OCI-LY7 (cell line): Measurements from ENCODE around the gene ADRA2B. TPM values are rescaled to one million over a fixed set of nuclear protein-coding genes. Genes with fewer than 3 reads are reported as not detected.

Experiments used
- BruUV-seq: library from RNA; stranded (reverse); fragments of 400-500 nt; replicated peaks from 2 replicates; lab custom pipeline; 2021; lab: Mats Ljungman, UMichigan
- CTCF ChIA-PET: fragments of 300-600 bp; sonication (Branson Sonifier 250); formaldehyde crosslinking; loops from one replicate; lab custom pipeline; 2022; ENCODE audit warnings: antibody characterized with exemption; ENCODE audit not compliant: unreplicated experiment; lab: Charles Lee
- POLR2A ChIA-PET: fragments of 300-600 bp; sonication (Branson Sonifier 250); formaldehyde crosslinking; loops from one replicate; lab custom pipeline; 2022; ENCODE audit warnings: antibody characterized with exemption; lab: Charles Lee
- DNase-seq: peaks from one replicate; pipeline ENCODE4 v3.0.0-alpha.2; 2015; ENCODE audit warnings: low spot score
- H2AFZ ChIP-seq: fragments of 200-600 bp; sonication (generic), shearing (Covaris generic); 2 replicates; pipeline ENCODE4 v1.6.1; 2014; ENCODE audit warnings: mild to moderate bottlenecking, antibody characterized with exemption, low read length, moderate library complexity
- H3K27ac ChIP-seq: fragments of 200-600 bp; sonication (generic); 2 replicates; pipeline ENCODE4 v1.5.1; 2014; ENCODE audit warnings: mixed run types, low read depth, mild to moderate bottlenecking, moderate library complexity, low read length, inconsistent platforms; ENCODE audit not compliant: poor library complexity, severe bottlenecking
- H3K36me3 ChIP-seq: fragments of 200-600 bp; sonication (generic); 2 replicates; pipeline ENCODE4 v1.6.1; 2014; ENCODE audit warnings: mild to moderate bottlenecking, antibody characterized with exemption, low read length, moderate library complexity, mixed read lengths; ENCODE audit not compliant: insufficient read depth
- H3K4me1 ChIP-seq: fragments of 200-600 bp; sonication (generic); 2 replicates; pipeline ENCODE4 v1.5.1; 2014; ENCODE audit warnings: mild to moderate bottlenecking, low read length; ENCODE audit not compliant: insufficient read depth, poor library complexity, severe bottlenecking
- H3K4me2 ChIP-seq: fragments of 200-600 bp; sonication (generic); 2 replicates; pipeline ENCODE4 v1.6.1; 2014; ENCODE audit warnings: mild to moderate bottlenecking, low read length
- H3K4me3 ChIP-seq: fragments of 200-600 bp; sonication (generic); 2 replicates; pipeline ENCODE4 v1.5.1; 2014; ENCODE audit warnings: mild to moderate bottlenecking, low read depth, low read length; ENCODE audit not compliant: poor library complexity, severe bottlenecking
- H3K79me2 ChIP-seq: fragments of 200-600 bp; sonication (generic); 2 replicates; pipeline ENCODE4 v1.6.1; 2016; ENCODE audit warnings: low read depth, mild to moderate bottlenecking, low read length, moderate library complexity, mixed read lengths; ENCODE audit not compliant: insufficient read depth
- H3K9me2 ChIP-seq: fragments of 200-600 bp; sonication (generic); 2 replicates; pipeline ENCODE4 v1.6.1; 2016; ENCODE audit warnings: mild to moderate bottlenecking, low read length, mixed read lengths; ENCODE audit not compliant: insufficient read depth
- H3K9me3 ChIP-seq: fragments of 200-600 bp; sonication (generic); 2 replicates; pipeline ENCODE4 v1.6.1; 2014; ENCODE audit warnings: mild to moderate bottlenecking, mixed run types, low read length, mixed read lengths
- H4K20me1 ChIP-seq: fragments of 200-600 bp; sonication (generic); 2 replicates; pipeline ENCODE4 v1.6.1; 2014; ENCODE audit warnings: mild to moderate bottlenecking, antibody characterized with exemption, low read length, moderate library complexity, mixed read lengths; ENCODE audit not compliant: insufficient read depth
- EZH2phosphoT487 ChIP-seq: fragments of 200-600 bp; sonication (generic); IDR thresholded peaks from 2 replicates; pipeline ENCODE4 v1.6.1; 2018; ENCODE audit warnings: low read depth, borderline replicate concordance, mild to moderate bottlenecking, mixed run types, antibody characterized with exemption, low read length, moderate library complexity, mixed read lengths
- intact Hi-C: fragments of 100-400 bp; cut with micrococcal nuclease; formaldehyde crosslinking; loops from one replicate; pipeline ENCODE4 v1.10.0; 2022; ENCODE audit not compliant: unreplicated experiment
- total RNA-seq, 2 experiments: library from RNA; depleted of rRNA in 1 of 2; stranded (reverse); fragments of >200 nt in 1 of 2; shearing (Covaris generic) in 1 of 2; gene quantifications; 2 replicates each; pipeline ENCODE4 v1.2.3, GENCODE V29; 2014 to 2022
- TF ChIP-seq, protein P1 (sequence below): fragments of 200-600 bp; sonication (generic); conservative IDR thresholded peaks from 2 replicates; pipeline ENCODE4 v1.5.1; 2014; ENCODE audit warnings: mild to moderate bottlenecking, antibody characterized with exemption, low read length, moderate library complexity, mixed read lengths

ADRA2B gene
- total RNA-seq, 2 experiments from 2014 or later: 0.06 to 0.11 TPM

DNA sequence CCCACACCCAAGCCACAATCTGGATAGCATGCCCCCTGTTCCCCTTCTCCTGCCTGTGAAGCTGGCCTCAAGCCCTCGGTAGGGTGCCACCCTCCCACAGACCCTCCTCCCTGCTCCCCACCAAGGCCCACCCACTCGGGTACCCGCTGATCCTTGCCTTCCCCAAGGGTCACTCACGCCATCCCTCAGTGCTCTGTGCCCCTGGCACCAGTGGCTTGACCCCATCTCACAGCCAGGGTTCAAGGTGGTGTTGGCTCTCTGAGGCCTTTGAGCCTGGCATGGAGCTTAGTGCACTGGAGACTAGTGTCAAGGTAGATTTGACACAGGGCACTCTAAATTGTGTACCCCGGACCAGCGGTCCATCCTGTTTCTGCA is 11.9 kb downstream of the ADRA2B start:
- Histone ChIP-seq H3K9me2 (no peaks in the 10 kb centered on the region), H3K4me1 (no peaks in the 10 kb centered on the region), H3K36me3 (no peaks in the 10 kb centered on the region), H3K9me3 (no peaks in the 10 kb centered on the region), H3K4me3 (no peak overlapping the region), H3K4me2 (no peak overlapping the region), H3K79me2 (no peaks in the 10 kb centered on the region), H4K20me1 (no peaks in the 10 kb centered on the region), H3K27ac (no peak overlapping the region), H2AFZ (no peak overlapping the region)
- TF ChIP-seq, protein P1, sequence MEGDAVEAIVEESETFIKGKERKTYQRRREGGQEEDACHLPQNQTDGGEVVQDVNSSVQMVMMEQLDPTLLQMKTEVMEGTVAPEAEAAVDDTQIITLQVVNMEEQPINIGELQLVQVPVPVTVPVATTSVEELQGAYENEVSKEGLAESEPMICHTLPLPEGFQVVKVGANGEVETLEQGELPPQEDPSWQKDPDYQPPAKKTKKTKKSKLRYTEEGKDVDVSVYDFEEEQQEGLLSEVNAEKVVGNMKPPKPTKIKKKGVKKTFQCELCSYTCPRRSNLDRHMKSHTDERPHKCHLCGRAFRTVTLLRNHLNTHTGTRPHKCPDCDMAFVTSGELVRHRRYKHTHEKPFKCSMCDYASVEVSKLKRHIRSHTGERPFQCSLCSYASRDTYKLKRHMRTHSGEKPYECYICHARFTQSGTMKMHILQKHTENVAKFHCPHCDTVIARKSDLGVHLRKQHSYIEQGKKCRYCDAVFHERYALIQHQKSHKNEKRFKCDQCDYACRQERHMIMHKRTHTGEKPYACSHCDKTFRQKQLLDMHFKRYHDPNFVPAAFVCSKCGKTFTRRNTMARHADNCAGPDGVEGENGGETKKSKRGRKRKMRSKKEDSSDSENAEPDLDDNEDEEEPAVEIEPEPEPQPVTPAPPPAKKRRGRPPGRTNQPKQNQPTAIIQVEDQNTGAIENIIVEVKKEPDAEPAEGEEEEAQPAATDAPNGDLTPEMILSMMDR: no peak
- TF ChIP-seq EZH2phosphoT487: no peak
- POLR2A ChIA-PET: no interaction called here
- CTCF ChIA-PET: interaction anchor here (0.9 kb wide), 1 partner anchor 104 kb away, joined by 3 read pairs; the partner anchor contains the start of gene STARD7
- intact Hi-C loops: no loop called here
- BruUV-seq: no TSS peak
- no peak for DNase-seq

DNA sequence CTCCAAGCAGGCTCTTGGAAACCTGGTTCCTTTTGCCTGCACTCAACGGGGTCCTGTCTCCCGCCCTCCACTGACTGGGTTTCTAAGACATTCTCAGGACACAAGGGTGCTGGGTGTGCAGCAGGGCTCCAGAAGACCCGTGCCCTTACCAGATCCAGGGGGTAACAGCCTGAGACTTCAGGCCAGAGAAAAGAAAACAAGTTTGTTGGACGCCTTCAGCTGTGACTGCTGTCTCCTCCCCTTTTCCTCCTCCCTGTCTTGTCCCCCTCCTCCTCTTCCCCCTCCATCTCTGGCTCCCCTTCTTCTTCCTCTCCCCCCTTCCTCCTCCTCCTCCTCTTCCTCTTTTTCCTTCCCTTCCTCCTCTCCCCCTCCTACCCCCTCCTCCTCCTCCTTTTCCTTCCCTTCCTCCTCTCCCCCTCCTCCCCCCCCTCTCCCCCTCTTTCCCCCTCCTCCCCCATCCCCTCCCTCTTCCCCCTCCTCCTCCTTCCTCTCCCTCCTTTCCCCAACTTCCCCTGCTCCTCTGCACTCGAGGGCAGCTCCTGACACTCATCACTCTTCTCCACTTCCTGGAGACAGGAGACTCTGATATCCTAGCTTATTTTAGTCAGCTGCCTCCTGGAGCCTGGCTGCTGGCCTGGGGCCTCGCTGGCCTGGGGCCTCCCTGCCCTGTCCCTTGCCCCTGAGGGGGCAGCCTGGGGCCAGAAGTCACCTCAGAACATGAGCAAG is 12.4 kb downstream of the ADRA2B start:
- no peak for TF ChIP-seq EZH2phosphoT487
- TF ChIP-seq, protein P1: no peak
- ChIA-PET CTCF (interaction anchor here (0.9 kb wide), 1 partner anchor 105 kb away, joined by 3 read pairs; the partner anchor contains the start of gene STARD7), POLR2A (no interaction called here)
- no peaks in the 10 kb centered on the region for H3K9me2 ChIP-seq
- intact Hi-C loops: no loop called here
- H4K20me1 ChIP-seq: no peaks in the 10 kb centered on the region
- H3K4me2 ChIP-seq: no peak overlapping the region
- no peaks in the 10 kb centered on the region for H3K36me3 ChIP-seq
- H3K4me1 ChIP-seq: no peaks in the 10 kb centered on the region
- no peak overlapping the region for H3K4me3 ChIP-seq
- no TSS peak for BruUV-seq
- no peak overlapping the region for H3K27ac ChIP-seq
- H3K9me3 ChIP-seq: no peaks in the 10 kb centered on the region
- DNase-seq: no peak
- H3K79me2 ChIP-seq: no peaks in the 10 kb centered on the region
- no peak overlapping the region for H2AFZ ChIP-seq

DNA sequence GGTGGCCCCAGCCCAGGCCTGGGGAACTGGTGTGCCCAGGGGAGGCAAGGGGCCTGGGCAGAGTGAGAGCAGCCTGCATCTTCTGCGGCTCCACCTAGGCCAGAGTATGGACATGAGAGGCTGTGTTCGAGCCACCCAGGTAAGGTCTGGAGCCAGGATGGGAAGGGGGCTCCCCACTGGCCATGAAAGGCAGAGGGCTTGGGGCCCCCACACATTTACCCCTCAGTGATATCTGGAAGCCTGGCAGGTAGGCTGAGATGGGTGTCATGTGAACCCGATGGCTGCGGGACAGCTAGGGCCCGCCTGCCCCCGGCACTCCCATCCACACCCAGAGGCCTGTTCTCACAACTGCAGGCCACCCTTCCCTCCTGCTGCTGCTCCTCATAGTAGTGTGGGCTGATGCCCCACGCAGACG is 13.2 kb downstream of the ADRA2B start:
- TF ChIP-seq EZH2phosphoT487: no peak
- TF ChIP-seq, protein P1: no peak
- DNase-seq: no peak
- ChIA-PET CTCF (no interaction called here), POLR2A (no interaction called here)
- Histone ChIP-seq H2AFZ (no peak overlapping the region), H3K4me1 (no peaks in the 10 kb centered on the region), H3K4me2 (no peak overlapping the region), H3K9me2 (no peaks in the 10 kb centered on the region), H3K36me3 (no peaks in the 10 kb centered on the region), H3K4me3 (no peak overlapping the region), H4K20me1 (no peaks in the 10 kb centered on the region), H3K9me3 (no peaks in the 10 kb centered on the region), H3K27ac (no peak overlapping the region), H3K79me2 (no peaks in the 10 kb centered on the region)
- no TSS peak for BruUV-seq
- intact Hi-C loops: no loop called here
